B cell (primary cell): Measurements from ENCODE around the gene CCDC86.

Experiments used
- CTCF ChIP-seq: fragments of 200-600 bp; IDR thresholded peaks from one replicate; pipeline ENCODE4 v1.8.0; 2022; ENCODE audit warnings: antibody characterized with exemption, mild to moderate bottlenecking
- EZH2 ChIP-seq: IDR thresholded peaks from 2 replicates; pipeline ENCODE4 v1.6.1; 2012; ENCODE audit warnings: borderline replicate concordance, low read depth, mild to moderate bottlenecking, moderate library complexity, low read length; ENCODE audit not compliant: insufficient read depth, poor library complexity, severe bottlenecking

- TF ChIP-seq CTCF (no peak), EZH2 (no peak)
Measured at GRCh38 chr11:60809249-60809648, 32.7 kb upstream of the CCDC86 start.
